ENCODE data around the gene NDUFS3. TPM values are rescaled to one million over a fixed set of nuclear protein-coding genes. Genes with fewer than 3 reads are reported as not detected.

Gene NDUFS3
- total RNA-seq, 1 experiment from 2014 or later, result 120 TPM

DNA sequence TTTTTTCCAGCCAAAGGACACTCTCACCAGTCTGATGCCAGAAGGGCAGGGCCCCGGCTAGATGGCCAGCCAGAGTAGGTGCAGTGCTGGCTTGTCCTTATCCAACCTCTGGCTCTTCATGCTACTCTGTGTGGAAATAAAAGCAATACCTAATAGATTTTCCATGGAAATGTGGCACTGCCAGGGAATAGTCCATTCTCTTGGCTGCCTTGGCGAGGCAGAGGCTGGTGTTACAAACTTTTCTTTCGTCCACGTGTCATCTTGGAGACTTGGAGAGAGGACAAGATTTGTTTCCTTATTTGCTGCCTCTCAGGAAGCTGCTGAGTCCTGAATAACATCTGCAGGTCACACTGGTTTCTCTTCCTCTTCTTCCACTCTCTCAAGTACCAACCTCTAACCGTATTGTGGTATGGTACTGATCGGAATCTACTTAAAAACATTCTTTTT is 32.5 kb downstream of the NDUFS3 start:
- no peak for TF ChIP-seq EZH2phosphoT487 (IDR thresholded peaks at IDR 0.05; ENCODE audit: borderline replicate concordance, low read length)
- no peak for TF ChIP-seq EZH2 (IDR thresholded peaks at IDR 0.05; ENCODE audit: low read length, unreplicated experiment)
- TF ChIP-seq, protein P1, sequence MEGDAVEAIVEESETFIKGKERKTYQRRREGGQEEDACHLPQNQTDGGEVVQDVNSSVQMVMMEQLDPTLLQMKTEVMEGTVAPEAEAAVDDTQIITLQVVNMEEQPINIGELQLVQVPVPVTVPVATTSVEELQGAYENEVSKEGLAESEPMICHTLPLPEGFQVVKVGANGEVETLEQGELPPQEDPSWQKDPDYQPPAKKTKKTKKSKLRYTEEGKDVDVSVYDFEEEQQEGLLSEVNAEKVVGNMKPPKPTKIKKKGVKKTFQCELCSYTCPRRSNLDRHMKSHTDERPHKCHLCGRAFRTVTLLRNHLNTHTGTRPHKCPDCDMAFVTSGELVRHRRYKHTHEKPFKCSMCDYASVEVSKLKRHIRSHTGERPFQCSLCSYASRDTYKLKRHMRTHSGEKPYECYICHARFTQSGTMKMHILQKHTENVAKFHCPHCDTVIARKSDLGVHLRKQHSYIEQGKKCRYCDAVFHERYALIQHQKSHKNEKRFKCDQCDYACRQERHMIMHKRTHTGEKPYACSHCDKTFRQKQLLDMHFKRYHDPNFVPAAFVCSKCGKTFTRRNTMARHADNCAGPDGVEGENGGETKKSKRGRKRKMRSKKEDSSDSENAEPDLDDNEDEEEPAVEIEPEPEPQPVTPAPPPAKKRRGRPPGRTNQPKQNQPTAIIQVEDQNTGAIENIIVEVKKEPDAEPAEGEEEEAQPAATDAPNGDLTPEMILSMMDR (conservative IDR thresholded peaks at IDR 0.05; ENCODE audit: low read depth, low read length), result no peak
- DNase-seq (no peak), ATAC-seq (no peak)
- Histone ChIP-seq H3K4me3 (ENCODE audit: low read length) (no peak overlapping the region), H3K9me3 (ENCODE audit: low read length) (no peaks in the 10 kb centered on the region), H2AFZ (ENCODE audit: low read length) (no peak overlapping the region), H3K4me2 (ENCODE audit: low read length) (no peak overlapping the region), H3K79me2 (ENCODE audit: low read length) (no peaks in the 10 kb centered on the region), H4K20me1 (ENCODE audit: low read length) (no peaks in the 10 kb centered on the region), H3K9me2 (replicated peaks; ENCODE audit: low read length) (no peaks in the 10 kb centered on the region), H3K27me3 (ENCODE audit: low read length) (no peaks in the 10 kb centered on the region), H3K27ac (ENCODE audit: low read length) (no peak overlapping the region), H3K36me3 (ENCODE audit: low read depth, low read length) (no peaks in the 10 kb centered on the region), H3F3A (ENCODE audit: low read length, unreplicated experiment) (no peaks in the 10 kb centered on the region), H3K9ac (ENCODE audit: low read length) (no peak overlapping the region), H3K4me1 (ENCODE audit: insufficient read depth, low read length) (no peaks in the 10 kb centered on the region)
- POLR2A ChIA-PET (ENCODE audit: unreplicated experiment), result no interaction called here
- intact Hi-C loops (cut with micrococcal nuclease), result no loop called here
- CTCF ChIA-PET, result no interaction called here
- BruUV-seq (replicated peaks), result no TSS peak

DNA sequence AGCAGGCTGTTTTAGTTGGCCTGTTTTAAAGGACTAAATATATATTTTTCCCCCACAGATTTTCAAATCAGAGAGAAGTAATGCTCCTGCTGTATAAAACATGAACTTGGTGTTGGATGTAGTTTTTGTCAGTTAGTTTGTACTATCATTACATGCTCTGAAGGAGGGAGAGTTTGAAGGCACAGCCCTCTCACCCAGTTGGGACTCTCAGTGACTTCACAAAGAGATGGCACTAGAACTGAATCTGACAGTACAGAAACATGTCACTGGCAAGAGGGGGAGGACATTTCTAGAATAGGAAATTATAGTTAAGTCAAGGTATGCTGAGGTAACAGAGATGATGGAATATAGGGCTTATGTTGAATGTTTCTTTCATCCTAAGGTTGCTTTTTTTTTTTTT is 36.4 kb downstream of the NDUFS3 start:
- Histone ChIP-seq H3F3A (ENCODE audit: low read length, unreplicated experiment) (no peaks in the 10 kb centered on the region), H3K36me3 (ENCODE audit: low read depth, low read length) (peaks cover 15% of the 10 kb centered on the region; the same call in 1 of the 2 replicates), H3K4me1 (ENCODE audit: insufficient read depth, low read length) (peaks cover 3% of the 10 kb centered on the region; the same call in 1 of the 2 replicates), H3K4me3 (ENCODE audit: low read length) (no peak overlapping the region), H3K9ac (ENCODE audit: low read length) (no peak overlapping the region), H3K9me2 (replicated peaks; ENCODE audit: low read length) (no peaks in the 10 kb centered on the region), H3K9me3 (ENCODE audit: low read length) (no peaks in the 10 kb centered on the region), H3K4me2 (ENCODE audit: low read length) (no peak overlapping the region), H2AFZ (ENCODE audit: low read length) (no peak overlapping the region), H3K27ac (ENCODE audit: low read length) (no peak overlapping the region), H4K20me1 (ENCODE audit: low read length) (no peaks in the 10 kb centered on the region), H3K27me3 (ENCODE audit: low read length) (no peaks in the 10 kb centered on the region), H3K79me2 (ENCODE audit: low read length) (no peaks in the 10 kb centered on the region)
- CTCF ChIA-PET, result no interaction called here
- no TSS peak for BruUV-seq (replicated peaks)
- DNase-seq (no peak), ATAC-seq (no peak)
- intact Hi-C loops (cut with micrococcal nuclease), result no loop called here
- TF ChIP-seq EZH2 (IDR thresholded peaks at IDR 0.05; ENCODE audit: low read length, unreplicated experiment), result no peak
- TF ChIP-seq, protein P1 (conservative IDR thresholded peaks at IDR 0.05; ENCODE audit: low read depth, low read length), result no peak
- TF ChIP-seq EZH2phosphoT487 (IDR thresholded peaks at IDR 0.05; ENCODE audit: borderline replicate concordance, low read length), result no peak
- POLR2A ChIA-PET (ENCODE audit: unreplicated experiment), result no interaction called here

DNA sequence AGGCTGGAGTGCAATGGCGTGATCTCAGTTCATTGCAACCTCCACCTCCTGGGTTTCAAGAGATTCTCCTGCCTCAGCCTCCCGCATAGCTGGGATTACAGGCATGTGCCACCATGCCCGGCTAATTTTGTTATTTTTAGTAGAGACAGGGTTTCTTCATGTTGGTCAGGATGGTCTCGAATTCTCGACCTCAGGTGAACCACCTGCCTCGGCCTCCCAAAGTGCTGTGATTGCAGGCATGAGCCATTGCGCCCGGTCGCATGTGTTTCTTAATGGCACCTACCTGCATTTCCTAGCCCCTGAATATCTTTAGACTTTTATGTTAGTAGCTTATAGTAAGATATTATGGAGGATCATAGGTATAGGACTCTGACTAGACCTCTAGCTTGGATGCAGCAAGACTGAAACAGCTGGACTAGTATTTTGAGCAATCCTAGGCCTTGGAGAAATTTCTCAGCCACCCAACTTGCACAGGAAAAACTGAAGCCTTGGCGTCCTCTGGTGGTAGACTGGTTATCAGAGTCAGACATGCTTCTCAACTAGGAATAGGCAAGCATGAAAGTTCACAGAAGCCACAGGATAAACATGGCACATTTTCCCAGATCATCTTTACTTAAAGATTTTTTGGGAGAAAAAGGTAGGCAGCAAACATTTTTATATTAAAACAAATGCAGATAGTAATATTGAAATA is 38.0 kb downstream of the NDUFS3 start:
- intact Hi-C loops (cut with micrococcal nuclease), result no loop called here
- H3K79me2 ChIP-seq (ENCODE audit: low read length), result no peaks in the 10 kb centered on the region
- no peaks in the 10 kb centered on the region for H3K9me3 ChIP-seq (ENCODE audit: low read length)
- ATAC-seq (peak; percentile 70), DNase-seq (peak; percentile 46)
- no peaks in the 10 kb centered on the region for H4K20me1 ChIP-seq (ENCODE audit: low read length)
- CTCF ChIA-PET, result no interaction called here
- no peak overlapping the region for H3K4me2 ChIP-seq (ENCODE audit: low read length)
- TF ChIP-seq EZH2phosphoT487 (IDR thresholded peaks at IDR 0.05; ENCODE audit: borderline replicate concordance, low read length) (no peak), EZH2 (IDR thresholded peaks at IDR 0.05; ENCODE audit: low read length, unreplicated experiment) (no peak)
- TF ChIP-seq, protein P1 (conservative IDR thresholded peaks at IDR 0.05; ENCODE audit: low read depth, low read length), result peak; percentile 78
- BruUV-seq (replicated peaks), result no TSS peak
- H3K27ac ChIP-seq (ENCODE audit: low read length), result no peak overlapping the region
- POLR2A ChIA-PET (ENCODE audit: unreplicated experiment), result no interaction called here
- H3K4me1 ChIP-seq (ENCODE audit: insufficient read depth, low read length), result peaks cover 3% of the 10 kb centered on the region; the same call in 1 of the 2 replicates
- H3K9me2 ChIP-seq (replicated peaks; ENCODE audit: low read length), result no peaks in the 10 kb centered on the region
- no peak overlapping the region for H2AFZ ChIP-seq (ENCODE audit: low read length)
- peaks cover 25% of the 10 kb centered on the region; the same call in 1 of the 2 replicates for H3K36me3 ChIP-seq (ENCODE audit: low read depth, low read length)
- H3K27me3 ChIP-seq (ENCODE audit: low read length), result no peaks in the 10 kb centered on the region
- no peak overlapping the region for H3K9ac ChIP-seq (ENCODE audit: low read length)
- no peak overlapping the region for H3K4me3 ChIP-seq (ENCODE audit: low read length)
- H3F3A ChIP-seq (ENCODE audit: low read length, unreplicated experiment), result no peaks in the 10 kb centered on the region

Data from PC-3 (cell line).